Ascending aorta (tissue), 2 donors: ENCODE results near the gene RCE1. TPM values are rescaled to one million over a fixed set of nuclear protein-coding genes. Genes with fewer than 3 reads are reported as not detected.

Experiments used
- DNase-seq, 2 donors: peaks; one replicate each; pipeline ENCODE4 v3.0.0-alpha.2; 2019; ENCODE audit warnings: low spot score in 2 of 2
- H3K27ac ChIP-seq, 2 donors: fragments of 200-600 bp; sonication (generic); one replicate each; pipeline ENCODE4 v1.5.1; 2016 to 2017; ENCODE audit warnings: mild to moderate bottlenecking in 1 of 2
- H3K27me3 ChIP-seq: fragments of 200-600 bp; sonication (generic); one replicate; pipeline ENCODE4 v1.5.1; 2017
- H3K36me3 ChIP-seq, 2 donors: fragments of 200-600 bp; sonication (generic); one replicate each; pipeline ENCODE4 v1.5.1; 2016
- H3K4me1 ChIP-seq, 2 donors: fragments of 200-600 bp; sonication (generic); one replicate each; pipeline ENCODE4 v1.5.1; 2016 to 2017; ENCODE audit warnings: mild to moderate bottlenecking in 1 of 2
- H3K4me3 ChIP-seq, 2 donors: fragments of 200-600 bp; sonication (generic); one replicate each; pipeline ENCODE4 v1.5.1; 2016 to 2017; ENCODE audit warnings: mild to moderate bottlenecking in 1 of 2
- H3K9me3 ChIP-seq, 2 donors: fragments of 200-600 bp; sonication (generic); one replicate each; pipeline ENCODE4 v1.5.1; 2016
- CTCF ChIP-seq, 3 experiments: fragments of 200-600 bp in 2 of 3; fragments of 450-650 bp in 1 of 3; sonication (generic) in 2 of 3; IDR thresholded peaks; one replicate each; pipeline ENCODE4 v1.5.1; 2016 to 2019; ENCODE audit warnings: antibody characterized with exemption in 3 of 3, mild to moderate bottlenecking in 1 of 3, moderate library complexity in 1 of 3
- intact Hi-C: fragments of 100-400 bp; cut with DNase I; formaldehyde crosslinking; loops from one replicate; pipeline ENCODE4 v1.15.1; 2023
- total RNA-seq: library from RNA; depleted of rRNA; stranded (reverse); fragments of >200 nt; gene quantifications from one replicate; pipeline ENCODE4 v1.1.0, GENCODE V29; 2016

Gene RCE1
- total RNA-seq, 1 donor from 2014 or later = 45.7 TPM

DNA sequence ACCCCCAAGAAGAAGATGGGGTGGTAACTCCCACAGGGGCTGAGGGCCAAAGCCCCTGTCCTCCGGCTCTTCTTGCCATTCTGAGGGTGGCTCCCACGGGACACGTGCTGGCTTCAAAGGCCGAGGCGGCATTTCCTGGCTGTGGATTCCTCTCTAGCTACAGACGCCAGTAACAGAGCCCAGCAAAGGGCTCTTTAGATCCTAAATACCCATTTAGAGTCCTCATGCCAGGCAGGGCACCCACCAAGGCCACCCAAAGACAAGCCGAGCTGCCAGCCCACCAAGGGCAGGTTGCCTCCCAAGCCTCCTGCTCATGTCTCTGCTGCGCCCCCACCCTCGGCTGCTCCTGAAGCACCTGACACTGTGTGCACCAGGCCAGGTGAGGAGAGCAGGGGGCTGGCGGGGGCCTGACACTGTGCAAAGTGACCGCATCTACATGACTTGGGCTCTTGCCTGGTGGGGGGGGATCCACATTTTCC is 19.4 kb downstream of the RCE1 start:
- no peak overlapping the region for H3K4me3 ChIP-seq
- no peaks in the 10 kb centered on the region for H3K9me3 ChIP-seq
- no peaks in the 10 kb centered on the region for H3K4me1 ChIP-seq
- intact Hi-C loops = no loop called here
- no peak for DNase-seq
- no peak overlapping the region for H3K27ac ChIP-seq
- no peaks in the 10 kb centered on the region for H3K27me3 ChIP-seq
- H3K36me3 ChIP-seq = no peaks in the 10 kb centered on the region
- no peak for TF ChIP-seq CTCF (IDR thresholded peaks at IDR 0.05)

- no peak overlapping the region for H3K27ac ChIP-seq
- no peaks in the 10 kb centered on the region for H3K4me1 ChIP-seq
- no peak overlapping the region for H3K4me3 ChIP-seq
- no peak for TF ChIP-seq CTCF (IDR thresholded peaks at IDR 0.05)
- DNase-seq = no peak
- no peaks in the 10 kb centered on the region for H3K27me3 ChIP-seq
- H3K9me3 ChIP-seq = no peaks in the 10 kb centered on the region
- H3K36me3 ChIP-seq = no peaks in the 10 kb centered on the region
- intact Hi-C loops = no loop called here
Observed at GRCh38 chr11:66863428-66864125, 20.3 kb downstream of the RCE1 start.

GRCh38 chr11:66864172-66864901 is 21.1 kb downstream of the RCE1 start:
- TF ChIP-seq CTCF (IDR thresholded peaks at IDR 0.05) = no peak
- Histone ChIP-seq H3K4me1 (no peaks in the 10 kb centered on the region), H3K9me3 (no peaks in the 10 kb centered on the region), H3K4me3 (no peak overlapping the region), H3K27me3 (no peaks in the 10 kb centered on the region), H3K27ac (no peak overlapping the region), H3K36me3 (no peaks in the 10 kb centered on the region)
- intact Hi-C loops = no loop called here
- DNase-seq = no peak

DNA sequence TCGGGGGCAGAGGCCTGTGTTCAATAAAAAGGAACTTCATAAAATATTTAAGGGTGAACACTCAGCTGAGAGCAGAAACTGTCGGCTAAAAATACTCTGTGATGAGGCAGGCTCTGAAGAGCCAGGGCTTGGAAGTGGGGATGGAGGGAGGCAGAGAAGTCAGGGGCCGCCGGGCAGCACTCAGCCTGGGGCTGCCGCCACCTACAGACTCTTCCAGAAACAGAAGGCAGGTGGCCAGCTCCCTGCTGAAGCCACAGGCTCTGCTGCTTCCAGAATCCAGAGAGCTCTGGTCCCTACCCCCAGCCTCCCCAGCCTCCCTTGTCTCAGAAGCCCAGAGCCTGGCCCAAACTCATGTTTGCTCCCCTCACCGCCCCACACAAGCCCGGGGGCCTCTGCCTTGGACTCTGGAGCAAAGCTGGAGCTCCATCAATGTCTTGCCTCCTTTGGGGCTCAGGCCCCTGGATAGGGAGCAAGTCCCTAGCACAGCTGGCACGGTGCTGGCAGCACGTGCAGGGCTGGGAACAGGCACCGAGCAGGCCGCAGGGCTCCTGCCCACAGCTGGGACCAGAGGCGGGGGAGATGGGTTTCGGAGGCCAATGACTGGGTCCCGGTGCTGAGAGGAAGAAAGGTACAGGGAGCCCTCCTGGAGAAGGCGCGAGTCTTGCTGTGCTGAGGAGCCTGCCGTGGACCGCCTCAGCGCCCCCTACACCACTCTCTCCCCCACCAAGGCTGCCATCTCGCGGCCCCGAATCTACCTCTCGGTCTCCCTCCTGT is 21.9 kb downstream of the RCE1 start:
- H3K36me3 ChIP-seq = peaks cover 0 to 2% of the 10 kb centered on the region in 2 donors
- no peak overlapping the region for H3K4me3 ChIP-seq
- no peaks in the 10 kb centered on the region for H3K27me3 ChIP-seq
- DNase-seq = no peak
- no peaks in the 10 kb centered on the region for H3K4me1 ChIP-seq
- no peaks in the 10 kb centered on the region for H3K9me3 ChIP-seq
- no peak for TF ChIP-seq CTCF (IDR thresholded peaks at IDR 0.05)
- intact Hi-C loops = no loop called here
- H3K27ac ChIP-seq = no peak overlapping the region

DNA sequence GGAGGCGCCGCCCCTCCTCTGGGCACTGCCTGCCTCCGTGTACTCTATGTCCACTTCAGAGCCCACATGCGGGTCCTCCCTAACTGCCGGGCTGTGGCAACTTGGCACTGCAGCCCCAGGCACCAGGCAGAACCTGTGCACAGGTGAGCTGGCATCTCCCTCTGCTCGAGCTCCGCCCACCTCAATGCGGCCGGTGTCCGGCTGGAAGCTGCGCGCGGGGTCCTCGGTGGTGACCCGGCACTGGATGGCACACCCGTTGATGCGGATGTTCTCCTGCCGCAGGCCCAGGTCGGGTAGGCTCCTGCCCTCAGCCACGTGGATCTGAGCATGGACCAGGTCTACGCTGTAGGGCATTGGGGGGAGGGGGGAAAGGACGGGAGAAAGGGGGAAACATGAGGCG is 22.8 kb downstream of the RCE1 start:
- intact Hi-C loops = no loop called here
- no peak for DNase-seq
- Histone ChIP-seq H3K4me1 (no peaks in the 10 kb centered on the region), H3K4me3 (no peak overlapping the region), H3K27ac (no peak overlapping the region), H3K27me3 (no peaks in the 10 kb centered on the region), H3K36me3 (peaks cover 5 to 8% of the 10 kb centered on the region in 2 donors), H3K9me3 (no peaks in the 10 kb centered on the region)
- TF ChIP-seq CTCF (IDR thresholded peaks at IDR 0.05) = no peak
